Gastrocnemius medialis (tissue), 4 donors: ENCODE measurements around the gene DGKZ.

Experiments
- POLR2A ChIP-seq, 2 donors: fragments of 450-650 bp; IDR thresholded peaks; one replicate each; pipeline ENCODE4 v1.6.1; 2017; ENCODE audit warnings: antibody characterized with exemption in 2 of 2, mild to moderate bottlenecking in 2 of 2, moderate library complexity in 2 of 2
- TF ChIP-seq, protein P1 (sequence below), 5 experiments: fragments of 450-650 bp in 3 of 5; fragments of 200-600 bp in 2 of 5; sonication (generic) in 2 of 5; IDR thresholded peaks in 4 of 5; conservative IDR thresholded peaks in 1 of 5; 1 replicate in 4 of 5; 2 replicates in 1 of 5; pipeline ENCODE4 v1.5.1; 2016 to 2019; ENCODE audit warnings: antibody characterized with exemption in 5 of 5, mild to moderate bottlenecking in 3 of 5, moderate library complexity in 3 of 5

- TF ChIP-seq, protein P1, sequence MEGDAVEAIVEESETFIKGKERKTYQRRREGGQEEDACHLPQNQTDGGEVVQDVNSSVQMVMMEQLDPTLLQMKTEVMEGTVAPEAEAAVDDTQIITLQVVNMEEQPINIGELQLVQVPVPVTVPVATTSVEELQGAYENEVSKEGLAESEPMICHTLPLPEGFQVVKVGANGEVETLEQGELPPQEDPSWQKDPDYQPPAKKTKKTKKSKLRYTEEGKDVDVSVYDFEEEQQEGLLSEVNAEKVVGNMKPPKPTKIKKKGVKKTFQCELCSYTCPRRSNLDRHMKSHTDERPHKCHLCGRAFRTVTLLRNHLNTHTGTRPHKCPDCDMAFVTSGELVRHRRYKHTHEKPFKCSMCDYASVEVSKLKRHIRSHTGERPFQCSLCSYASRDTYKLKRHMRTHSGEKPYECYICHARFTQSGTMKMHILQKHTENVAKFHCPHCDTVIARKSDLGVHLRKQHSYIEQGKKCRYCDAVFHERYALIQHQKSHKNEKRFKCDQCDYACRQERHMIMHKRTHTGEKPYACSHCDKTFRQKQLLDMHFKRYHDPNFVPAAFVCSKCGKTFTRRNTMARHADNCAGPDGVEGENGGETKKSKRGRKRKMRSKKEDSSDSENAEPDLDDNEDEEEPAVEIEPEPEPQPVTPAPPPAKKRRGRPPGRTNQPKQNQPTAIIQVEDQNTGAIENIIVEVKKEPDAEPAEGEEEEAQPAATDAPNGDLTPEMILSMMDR (IDR thresholded peaks at IDR 0.05 in 4 of 5, conservative IDR thresholded peaks at IDR 0.05 in 1 of 5): no peak
- TF ChIP-seq POLR2A (IDR thresholded peaks at IDR 0.05): no peak
Measured at GRCh38 chr11:46359953-46360352, 12.7 kb downstream of the DGKZ start.
